Right kidney (tissue), 1 donor: ENCODE data around the gene GABPB1.

ENCODE experiments used
- DNase-seq: peaks from one replicate; pipeline ENCODE4 v3.0.0-alpha.2; 2016

The GABPB1 gene

GRCh38 chr15:50244153-50244552 is 110.8 kb downstream of the GABPB1 start:
- no peak for DNase-seq

GRCh38 chr15:50241684-50242450 is 113.1 kb downstream of the GABPB1 start:
- DNase-seq: no peak

GRCh38 chr15:50238255-50238654 is 116.7 kb downstream of the GABPB1 start:
- no peak for DNase-seq

DNA sequence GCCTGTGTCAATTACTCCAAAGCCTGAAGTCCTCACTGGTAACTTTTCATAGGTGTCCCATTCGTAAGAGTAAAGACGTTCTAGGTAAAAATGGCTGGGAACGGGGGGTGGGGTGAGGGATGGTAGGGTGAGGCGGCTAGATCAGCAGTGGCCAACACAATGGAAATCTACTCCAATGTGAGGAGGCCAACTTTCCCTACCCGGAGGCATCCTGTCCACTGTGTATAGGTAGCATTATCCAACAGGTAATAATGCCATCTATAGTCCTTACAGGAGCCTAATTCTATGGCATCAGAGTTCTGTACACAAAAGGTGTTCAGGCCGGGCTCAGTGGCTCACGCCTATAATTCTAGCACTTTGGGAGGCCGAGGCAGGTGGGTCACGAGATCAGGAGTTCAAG is 118.6 kb downstream of the GABPB1 start:
- no peak for DNase-seq

DNA sequence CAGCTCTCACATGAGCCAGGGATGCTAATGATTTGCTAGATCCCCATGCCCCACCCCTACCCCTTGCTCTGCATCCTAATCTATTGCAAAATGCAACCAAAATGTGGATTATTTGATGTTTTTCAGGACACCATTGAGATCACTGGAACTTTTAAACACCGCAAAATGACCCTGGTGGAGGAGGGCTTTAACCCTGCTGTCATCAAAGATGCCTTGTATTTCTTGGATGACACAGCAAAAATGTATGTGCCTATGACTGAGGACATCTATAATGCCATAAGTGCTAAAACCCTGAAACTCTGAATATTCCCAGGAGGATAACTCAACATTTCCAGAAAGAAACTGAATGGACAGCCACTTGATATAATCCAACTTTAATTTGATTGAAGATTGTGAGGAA is 119.2 kb downstream of the GABPB1 start:
- DNase-seq: no peak

- DNase-seq: no peak
Observed at GRCh38 chr15:50234764-50235163, 120.2 kb downstream of the GABPB1 start.

- DNase-seq: no peak
Observed at GRCh38 chr15:50233192-50233736, 121.7 kb downstream of the GABPB1 start.

DNA sequence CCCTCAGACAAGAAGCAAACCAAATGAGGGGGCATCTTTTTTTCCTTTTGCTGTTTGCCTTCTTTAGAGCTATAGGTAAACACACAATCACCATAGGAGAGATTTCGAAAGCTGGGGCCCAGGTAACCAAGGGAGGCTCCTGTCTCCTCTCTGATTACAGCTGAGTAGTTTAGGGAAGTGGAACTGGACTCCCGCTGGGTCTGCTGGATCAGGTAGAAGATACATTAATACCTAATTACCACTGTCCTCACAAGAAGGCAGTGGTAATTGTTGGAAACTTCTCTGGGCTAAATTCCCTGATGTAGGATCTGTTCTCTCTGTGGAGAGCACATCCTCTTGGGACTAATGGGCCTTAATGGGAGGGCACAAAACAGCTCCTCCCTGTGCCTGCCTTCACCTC is 122.2 kb downstream of the GABPB1 start:
- no peak for DNase-seq

DNA sequence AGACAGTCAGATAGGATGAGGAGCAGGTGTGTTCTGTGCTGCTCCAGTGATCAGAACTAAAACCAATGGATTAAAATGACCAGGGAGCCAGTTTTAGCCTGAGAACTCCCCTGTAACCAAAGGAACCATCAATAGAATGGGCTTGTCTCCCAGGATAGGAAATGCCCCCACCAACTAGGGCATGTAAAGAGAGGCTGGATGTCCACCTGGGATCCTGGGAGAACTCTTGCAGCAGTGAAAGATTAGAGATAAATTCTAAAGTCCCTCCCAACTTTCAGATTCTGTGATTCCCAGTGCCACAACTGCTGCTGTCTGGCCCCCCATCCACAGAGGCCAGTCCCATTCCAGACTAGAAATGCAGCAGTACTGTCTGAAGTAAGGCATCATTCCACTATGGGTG is 123.2 kb downstream of the GABPB1 start:
- no peak for DNase-seq

- no peak for DNase-seq
Observed at GRCh38 chr15:50229336-50229735, 125.7 kb downstream of the GABPB1 start.

- DNase-seq: no peak
Observed at GRCh38 chr15:50228866-50229265, 126.1 kb downstream of the GABPB1 start.

GRCh38 chr15:50227076-50227475 is 127.9 kb downstream of the GABPB1 start:
- DNase-seq: no peak

DNA sequence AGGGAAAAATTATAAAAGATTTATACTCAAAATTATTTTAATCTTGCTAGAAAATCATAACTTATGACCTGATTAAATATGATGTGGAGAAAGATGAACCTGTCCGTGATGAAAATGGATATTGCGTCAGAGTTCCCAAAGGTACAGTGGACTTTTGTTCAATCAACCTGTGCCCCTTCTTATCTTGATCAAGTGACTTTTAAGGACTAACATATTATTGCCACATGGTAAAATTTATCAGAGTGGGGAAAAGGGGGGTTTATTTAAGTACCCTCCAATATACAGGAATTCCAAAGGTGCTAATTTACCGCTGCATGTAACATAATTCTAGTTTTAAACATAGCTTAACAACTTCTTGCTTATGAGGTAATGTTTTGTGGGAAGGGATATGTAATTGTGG is 129.1 kb downstream of the GABPB1 start:
- DNase-seq: no peak
